ENCODE measurements around the gene OR2T1. TPM values are rescaled to one million over a fixed set of nuclear protein-coding genes. Genes with fewer than 3 reads are reported as not detected.

The OR2T1 gene, protein sequence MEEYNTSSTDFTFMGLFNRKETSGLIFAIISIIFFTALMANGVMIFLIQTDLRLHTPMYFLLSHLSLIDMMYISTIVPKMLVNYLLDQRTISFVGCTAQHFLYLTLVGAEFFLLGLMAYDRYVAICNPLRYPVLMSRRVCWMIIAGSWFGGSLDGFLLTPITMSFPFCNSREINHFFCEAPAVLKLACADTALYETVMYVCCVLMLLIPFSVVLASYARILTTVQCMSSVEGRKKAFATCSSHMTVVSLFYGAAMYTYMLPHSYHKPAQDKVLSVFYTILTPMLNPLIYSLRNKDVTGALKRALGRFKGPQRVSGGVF
- total RNA-seq (2022; extraction: Qiagen RNA extraction): not detected in 5 replicates

DNA sequence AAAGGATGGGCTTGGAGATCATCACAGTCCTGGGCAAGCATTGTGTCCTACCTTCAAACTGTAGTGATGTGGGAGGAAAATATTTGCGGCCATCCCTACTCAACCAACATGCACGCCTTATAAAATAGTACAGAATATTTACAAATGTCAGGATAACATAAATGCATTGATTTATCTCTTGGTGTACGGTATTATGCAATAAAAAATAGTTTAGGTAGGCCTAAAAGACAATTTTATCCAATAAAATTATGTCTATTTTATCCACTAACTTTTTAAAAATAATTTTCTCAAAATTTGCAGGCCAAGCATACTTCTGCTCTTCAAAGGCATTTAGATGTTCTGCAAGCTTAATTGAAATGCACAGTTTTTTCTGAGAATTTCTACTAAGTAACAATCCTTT, at the start of gene OR2T1:
Gene OR2T1 (plus strand): TSS at position 301 of the 400 bp plus-strand sequence. CDS start 3,100 bp downstream, outside the sequence.

DNA sequence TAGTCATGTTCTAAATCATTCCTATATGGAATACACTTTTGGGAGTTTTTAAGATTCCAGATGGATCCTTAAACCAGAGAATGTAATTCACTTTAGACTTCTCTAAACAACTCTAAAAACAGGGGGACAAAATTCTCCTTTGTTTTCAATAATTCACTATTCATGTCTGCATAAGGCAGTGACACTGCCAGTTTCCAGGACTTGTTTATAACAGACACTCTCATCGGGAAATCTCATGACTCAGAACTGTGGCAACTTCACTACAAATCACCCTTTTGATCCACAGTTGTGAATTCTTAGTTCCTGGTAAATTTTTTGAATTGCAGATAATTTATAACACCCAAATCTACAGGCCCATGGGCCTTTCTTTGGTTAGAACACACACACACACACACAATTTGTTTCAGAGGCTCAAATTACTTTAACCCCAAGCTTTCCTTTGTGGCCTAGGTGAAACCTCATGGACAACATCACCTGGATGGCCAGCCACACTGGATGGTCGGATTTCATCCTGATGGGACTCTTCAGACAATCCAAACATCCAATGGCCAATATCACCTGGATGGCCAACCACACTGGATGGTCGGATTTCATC, 41.6 kb upstream of the OR2T1 start, which contains the start of gene OR2T4:
Gene OR2T4 (plus strand): TSS at position 545 of the 595 bp plus-strand sequence. CDS start 0 bp downstream, at position 545.

DNA sequence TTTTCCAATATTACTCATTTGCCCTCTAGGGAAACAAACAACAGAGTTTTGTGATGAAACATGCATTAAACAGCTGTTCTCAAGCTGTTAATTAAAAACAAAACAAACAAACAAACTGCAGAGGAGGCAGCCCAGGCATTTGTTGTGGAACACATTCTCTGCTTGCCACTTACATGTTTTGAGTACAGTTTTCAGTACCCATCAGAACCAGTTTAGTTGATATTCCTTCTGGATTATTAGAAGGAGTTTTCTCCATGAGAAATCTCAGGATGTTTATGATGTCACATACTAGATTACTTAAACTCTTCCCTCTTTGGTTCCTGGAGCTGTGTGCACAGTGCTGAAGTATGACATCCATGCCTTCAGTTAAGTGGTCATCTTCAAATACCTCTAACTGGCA, 27.4 kb upstream of the OR2T1 start, which contains the start of gene OR2T6:
Gene OR2T6 (plus strand): TSS at position 301 of the 400 bp plus-strand sequence. CDS start 11,863 bp downstream, outside the sequence.

DNA sequence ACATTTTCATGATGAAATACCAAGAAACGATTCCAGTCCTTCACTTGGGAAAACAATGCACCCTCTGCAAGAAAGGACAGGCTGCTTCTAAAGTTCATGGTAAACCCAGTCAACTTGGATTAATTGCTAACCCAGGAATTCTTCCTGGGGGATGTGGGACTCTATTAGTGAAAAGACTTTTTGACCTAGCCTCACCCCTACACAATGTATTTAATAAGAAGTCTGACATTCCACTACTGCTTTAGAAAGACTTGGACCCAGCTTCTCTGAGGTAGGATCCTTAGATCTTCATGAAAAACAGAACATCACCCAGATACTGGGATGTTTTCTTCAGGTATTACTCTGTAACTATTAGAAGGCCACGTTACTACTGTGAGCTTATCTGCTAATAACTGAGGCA, 42.6 kb downstream of the OR2T1 start, which contains the start of gene OR2T2:
Gene OR2T2 (plus strand): TSS at position 239 of the 400 bp plus-strand sequence. CDS start 7,161 bp downstream, outside the sequence.

Other genes starting within 250 kb of the OR2T1 start
- gene OR2M2, start 228.2 kb upstream of the OR2T1 start, total RNA-seq (2022; extraction: Qiagen RNA extraction): not detected in 5 replicates
- gene OR2M3, start 205.8 kb upstream of the OR2T1 start, total RNA-seq (2022; extraction: Qiagen RNA extraction): not detected in 5 replicates
- not detected in 5 replicates for gene OR2M4, start 171.6 kb upstream of the OR2T1 start, total RNA-seq (2022; extraction: Qiagen RNA extraction)
- gene OR2T33, start 125.1 kb upstream of the OR2T1 start, total RNA-seq (2022; extraction: Qiagen RNA extraction): not detected in 5 replicates
- gene OR2T12, start 99.6 kb upstream of the OR2T1 start, total RNA-seq (2022; extraction: Qiagen RNA extraction): not detected in 5 replicates
- not detected in 5 replicates for gene OR2M7, start 78.5 kb upstream of the OR2T1 start, total RNA-seq (2022; extraction: Qiagen RNA extraction)
- gene OR14C36, start 54.3 kb upstream of the OR2T1 start, total RNA-seq (2022; extraction: Qiagen RNA extraction): not detected in 5 replicates
- gene OR2T4, start 41.4 kb upstream of the OR2T1 start, total RNA-seq (2022; extraction: Qiagen RNA extraction): not detected in 5 replicates
- not detected in 5 replicates for gene OR2T6, start 27.3 kb upstream of the OR2T1 start, total RNA-seq (2022; extraction: Qiagen RNA extraction)
- not detected in 5 replicates for gene OR2T2, start 42.6 kb downstream of the OR2T1 start, total RNA-seq (2022; extraction: Qiagen RNA extraction)
- not detected in 5 replicates for gene OR2T3, start 70.3 kb downstream of the OR2T1 start, total RNA-seq (2022; extraction: Qiagen RNA extraction)
- not detected in 5 replicates for gene OR2T5, start 85.5 kb downstream of the OR2T1 start, total RNA-seq (2022; extraction: Qiagen RNA extraction)
- not detected in 5 replicates for gene OR2G6, start 105.0 kb downstream of the OR2T1 start, total RNA-seq (2022; extraction: Qiagen RNA extraction)
- not detected in 5 replicates for gene OR2T29, start 159.7 kb downstream of the OR2T1 start, total RNA-seq (2022; extraction: Qiagen RNA extraction)
- gene OR2T34, start 171.7 kb downstream of the OR2T1 start, total RNA-seq (2022; extraction: Qiagen RNA extraction): not detected in 5 replicates
- not detected in 5 replicates for gene OR2T10, start 194.7 kb downstream of the OR2T1 start, total RNA-seq (2022; extraction: Qiagen RNA extraction)
- not detected in 5 replicates for gene OR2T11, start 232.0 kb downstream of the OR2T1 start, total RNA-seq (2022; extraction: Qiagen RNA extraction)
- not detected in 5 replicates for gene OR2T35, start 242.2 kb downstream of the OR2T1 start, total RNA-seq (2022; extraction: Qiagen RNA extraction)

Measured in A549 treated with CORT108297 at 1 μM for 4 hours (cell line).